ENCODE measurements around the gene THPO. TPM values are rescaled to one million over a fixed set of nuclear protein-coding genes. Genes with fewer than 3 reads are reported as not detected.

THPO gene
- polyA plus RNA-seq, 4 donors, result 0.19 to 2.5 TPM; not detected in 2

DNA sequence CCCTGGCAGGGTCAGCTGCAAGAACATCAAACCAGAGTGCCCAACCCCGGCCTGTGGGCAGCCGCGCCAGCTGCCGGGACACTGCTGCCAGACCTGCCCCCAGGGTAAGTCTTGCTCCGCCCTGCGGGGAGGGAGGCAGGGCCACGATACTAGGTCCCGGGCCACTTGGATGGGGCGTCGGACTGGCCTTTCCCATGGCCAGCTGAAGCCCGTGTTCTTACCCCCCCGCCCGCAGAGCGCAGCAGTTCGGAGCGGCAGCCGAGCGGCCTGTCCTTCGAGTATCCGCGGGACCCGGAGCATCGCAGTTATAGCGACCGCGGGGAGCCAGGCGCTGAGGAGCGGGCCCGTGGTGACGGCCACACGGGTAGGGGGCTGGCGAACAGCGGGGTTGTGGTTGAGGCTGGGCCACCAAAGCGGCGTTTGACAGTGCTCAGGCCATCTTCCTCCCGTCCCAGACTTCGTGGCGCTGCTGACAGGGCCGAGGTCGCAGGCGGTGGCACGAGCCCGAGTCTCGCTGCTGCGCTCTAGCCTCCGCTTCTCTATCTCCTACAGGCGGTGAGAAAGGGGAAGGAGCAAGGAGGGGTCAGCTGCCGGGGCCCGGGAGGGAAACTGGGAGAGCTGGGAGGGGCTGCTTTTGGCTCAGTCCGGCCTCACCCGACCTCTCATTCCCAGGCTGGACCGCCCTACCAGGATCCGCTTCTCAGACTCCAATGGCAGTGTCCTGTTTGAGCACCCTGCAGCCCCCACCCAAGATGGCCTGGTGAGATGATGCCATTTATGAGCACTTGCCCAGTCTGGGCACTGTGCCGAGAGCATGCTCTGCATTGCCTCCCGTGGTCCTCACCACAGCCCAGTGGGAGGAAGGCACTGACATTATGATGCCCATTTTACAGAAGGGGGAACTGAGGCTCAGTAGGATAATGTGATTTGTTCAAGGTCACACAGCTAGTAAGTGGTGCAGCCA lies 3.5 kb upstream of the THPO start:
- H3K27ac ChIP-seq (ENCODE audit: low read depth in 1 of 3, low read length in 2 of 3), result no peak overlapping the region
- H3K36me3 ChIP-seq (ENCODE audit: control insufficient read depth in 3 of 3, insufficient read depth in 2 of 3, low read depth in 1 of 3, low read length in 3 of 3), result peaks cover 0 to 3% (median 0%) of the 10 kb centered on the region in 3 donors
- H3K27me3 ChIP-seq (ENCODE audit: control insufficient read depth in 3 of 3, insufficient read depth in 3 of 3, low read length in 3 of 3), result peaks cover 15 to 59% (median 19%) of the 10 kb centered on the region in 3 donors
- H3K4me3 ChIP-seq (ENCODE audit: low read depth in 1 of 3, low read length in 3 of 3), result peak overlapping the region in 1 of 3 donors; percentile 33
- WGBS, 3 donors, result 10 to 19% (median 12%) methylated on average over 50 to 55 of the region's 55 CpGs
- FAIRE-seq (no peak), DNase-seq (peak in 1 of 2 donors; percentile 38)
- H3K4me1 ChIP-seq (ENCODE audit: control insufficient read depth in 3 of 3, insufficient read depth in 2 of 3, low read depth in 1 of 3, low read length in 2 of 3), result peaks cover 0 to 16% (median 0%) of the 10 kb centered on the region in 3 donors
- no peaks in the 10 kb centered on the region for H3K9me3 ChIP-seq (ENCODE audit: control insufficient read depth in 2 of 2, insufficient read depth in 1 of 2, low read depth in 1 of 2, low read length in 1 of 2)

DNA sequence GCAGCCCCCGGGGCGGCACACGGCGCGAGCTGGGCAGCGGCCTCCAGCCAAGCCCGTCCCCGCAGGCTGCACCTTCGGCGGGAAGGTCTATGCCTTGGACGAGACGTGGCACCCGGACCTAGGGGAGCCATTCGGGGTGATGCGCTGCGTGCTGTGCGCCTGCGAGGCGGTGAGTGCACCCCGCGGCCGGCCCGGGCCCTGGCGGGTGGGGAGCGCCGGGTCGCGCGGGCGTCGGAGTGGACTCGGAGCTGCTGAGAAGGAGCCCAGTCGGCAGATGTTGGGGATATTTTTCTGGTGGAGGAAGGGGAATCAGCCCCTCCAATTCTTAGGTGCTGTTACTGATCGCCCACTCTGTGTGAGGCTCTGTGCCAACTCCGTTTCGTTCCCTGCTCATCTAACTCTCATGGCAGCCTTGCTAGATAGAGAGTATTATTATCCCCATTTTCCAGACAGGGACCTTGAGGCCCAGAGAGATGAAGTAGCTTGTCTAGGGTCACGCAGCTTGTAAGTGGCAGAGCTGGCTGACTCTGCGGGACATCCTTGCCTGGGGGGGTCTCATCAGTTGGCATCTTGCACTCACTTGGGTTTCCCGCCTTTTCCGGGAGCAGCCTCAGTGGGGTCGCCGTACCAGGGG lies 2.7 kb upstream of the THPO start:
- DNase-seq, result no peak
- Histone ChIP-seq H3K27ac (ENCODE audit: low read depth in 1 of 3, low read length in 2 of 3) (peak overlapping the region in 1 of 3 donors; percentile 12), H3K36me3 (ENCODE audit: control insufficient read depth in 3 of 3, insufficient read depth in 2 of 3, low read depth in 1 of 3, low read length in 3 of 3) (no peaks in the 10 kb centered on the region), H3K27me3 (ENCODE audit: control insufficient read depth in 3 of 3, insufficient read depth in 3 of 3, low read length in 3 of 3) (peaks cover 15 to 55% (median 19%) of the 10 kb centered on the region in 3 donors), H3K9me3 (ENCODE audit: control insufficient read depth in 2 of 2, insufficient read depth in 1 of 2, low read depth in 1 of 2, low read length in 1 of 2) (no peaks in the 10 kb centered on the region), H3K4me1 (ENCODE audit: control insufficient read depth in 3 of 3, insufficient read depth in 2 of 3, low read depth in 1 of 3, low read length in 2 of 3) (peaks cover 0 to 16% (median 0%) of the 10 kb centered on the region in 3 donors), H3K4me3 (ENCODE audit: low read depth in 1 of 3, low read length in 3 of 3) (peak overlapping the region in 2 of 3 donors; percentile 10 to 64)
- FAIRE-seq, result no peak
- WGBS, 3 donors, result 3 to 5% (median 3%) methylated on average over 36 to 42 of the region's 42 CpGs

DNA sequence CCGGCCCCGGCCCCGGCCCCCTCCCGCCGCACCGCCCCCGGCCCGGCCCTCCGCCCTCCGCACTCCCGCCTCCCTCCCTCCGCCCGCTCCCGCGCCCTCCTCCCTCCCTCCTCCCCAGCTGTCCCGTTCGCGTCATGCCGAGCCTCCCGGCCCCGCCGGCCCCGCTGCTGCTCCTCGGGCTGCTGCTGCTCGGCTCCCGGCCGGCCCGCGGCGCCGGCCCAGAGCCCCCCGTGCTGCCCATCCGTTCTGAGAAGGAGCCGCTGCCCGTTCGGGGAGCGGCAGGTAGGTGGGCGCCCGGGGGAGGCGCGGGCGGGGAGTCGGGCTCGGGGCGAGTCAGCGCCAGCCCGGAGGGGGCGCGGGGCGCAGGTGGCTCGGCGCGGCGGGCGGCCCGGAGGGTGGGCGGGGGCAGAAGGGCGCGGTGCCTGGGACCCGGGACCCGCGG lies 2.2 kb upstream of the THPO start:
- WGBS, 3 donors, result 0 to 2% (median 1%) methylated on average over 4 to 62 of the region's 62 CpGs
- no peaks in the 10 kb centered on the region for H3K9me3 ChIP-seq (ENCODE audit: control insufficient read depth in 2 of 2, insufficient read depth in 1 of 2, low read depth in 1 of 2, low read length in 1 of 2)
- H3K27ac ChIP-seq (ENCODE audit: low read depth in 1 of 3, low read length in 2 of 3), result no peak overlapping the region
- no peaks in the 10 kb centered on the region for H3K36me3 ChIP-seq (ENCODE audit: control insufficient read depth in 3 of 3, insufficient read depth in 2 of 3, low read depth in 1 of 3, low read length in 3 of 3)
- no peak for FAIRE-seq
- DNase-seq, result peak in 1 of 2 donors; percentile 74
- peaks cover 17 to 55% (median 19%) of the 10 kb centered on the region in 3 donors for H3K27me3 ChIP-seq (ENCODE audit: control insufficient read depth in 3 of 3, insufficient read depth in 3 of 3, low read length in 3 of 3)
- peak overlapping the region in 2 of 3 donors; percentile 10 to 64 for H3K4me3 ChIP-seq (ENCODE audit: low read depth in 1 of 3, low read length in 3 of 3)
- peaks cover 0 to 16% (median 0%) of the 10 kb centered on the region in 3 donors for H3K4me1 ChIP-seq (ENCODE audit: control insufficient read depth in 3 of 3, insufficient read depth in 2 of 3, low read depth in 1 of 3, low read length in 2 of 3)

- no peaks in the 10 kb centered on the region for H3K9me3 ChIP-seq (ENCODE audit: control insufficient read depth in 2 of 2, insufficient read depth in 1 of 2, low read depth in 1 of 2, low read length in 1 of 2)
- H3K4me3 ChIP-seq (ENCODE audit: low read depth in 1 of 3, low read length in 3 of 3), result peak within 1 kb of the TSS; percentile 6 to 64 (median 10)
- H3K36me3 ChIP-seq (ENCODE audit: control insufficient read depth in 3 of 3, insufficient read depth in 2 of 3, low read depth in 1 of 3, low read length in 3 of 3), result no peaks in the 10 kb centered on the region
- DNase-seq, result no peak
- FAIRE-seq, result no peak
- 16 to 51% (median 49%) methylated on average over 16 to 66 of the region's 71 CpGs for WGBS, 3 donors
- H3K27ac ChIP-seq (ENCODE audit: low read depth in 1 of 3, low read length in 2 of 3), result peak within 1 kb of the TSS in 2 of 3 donors; percentile 30 to 67
- H3K27me3 ChIP-seq (ENCODE audit: control insufficient read depth in 3 of 3, insufficient read depth in 3 of 3, low read length in 3 of 3), result peaks cover 17 to 50% (median 19%) of the 10 kb centered on the region in 3 donors
- peaks cover 0 to 16% (median 0%) of the 10 kb centered on the region in 3 donors for H3K4me1 ChIP-seq (ENCODE audit: control insufficient read depth in 3 of 3, insufficient read depth in 2 of 3, low read depth in 1 of 3, low read length in 2 of 3)
These were observed 1.6 kb upstream of the THPO start, which contains the start of gene CHRD for GRCh38 chr3:184379358-184380184. Gene CHRD (plus strand): TSS chr3:184380054. CDS start chr3:184380319, 265 bp downstream.

GRCh38 chr3:184378651-184379357 lies 797 bp upstream of the THPO start:
- DNase-seq, result no peak
- Histone ChIP-seq H3K27ac (ENCODE audit: low read depth in 1 of 3, low read length in 2 of 3) (peak overlapping the region in 2 of 3 donors; percentile 30 to 67), H3K4me3 (ENCODE audit: low read depth in 1 of 3, low read length in 3 of 3) (peak overlapping the region in 1 of 3 donors; percentile 6), H3K4me1 (ENCODE audit: control insufficient read depth in 3 of 3, insufficient read depth in 2 of 3, low read depth in 1 of 3, low read length in 2 of 3) (peaks cover 0 to 16% (median 0%) of the 10 kb centered on the region in 3 donors), H3K27me3 (ENCODE audit: control insufficient read depth in 3 of 3, insufficient read depth in 3 of 3, low read length in 3 of 3) (peaks cover 17 to 49% (median 19%) of the 10 kb centered on the region in 3 donors), H3K36me3 (ENCODE audit: control insufficient read depth in 3 of 3, insufficient read depth in 2 of 3, low read depth in 1 of 3, low read length in 3 of 3) (no peaks in the 10 kb centered on the region), H3K9me3 (ENCODE audit: control insufficient read depth in 2 of 2, insufficient read depth in 1 of 2, low read depth in 1 of 2, low read length in 1 of 2) (no peaks in the 10 kb centered on the region)
- FAIRE-seq, result no peak
- 69 to 78% (median 72%) methylated on average over 10 of the region's 10 CpGs for WGBS, 3 donors

GRCh38 chr3:184377374-184377773 lies 633 bp downstream of the THPO start:
- H3K4me3 ChIP-seq (ENCODE audit: low read depth in 1 of 3, low read length in 3 of 3), result no peak overlapping the region
- peaks cover 14 to 40% (median 15%) of the 10 kb centered on the region in 3 donors for H3K27me3 ChIP-seq (ENCODE audit: control insufficient read depth in 3 of 3, insufficient read depth in 3 of 3, low read length in 3 of 3)
- H3K9me3 ChIP-seq (ENCODE audit: control insufficient read depth in 2 of 2, insufficient read depth in 1 of 2, low read depth in 1 of 2, low read length in 1 of 2), result no peaks in the 10 kb centered on the region
- WGBS, 3 donors, result 71 to 80% (median 73%) methylated on average over 5 of the region's 5 CpGs
- H3K27ac ChIP-seq (ENCODE audit: low read depth in 1 of 3, low read length in 2 of 3), result no peak overlapping the region
- H3K4me1 ChIP-seq (ENCODE audit: control insufficient read depth in 3 of 3, insufficient read depth in 2 of 3, low read depth in 1 of 3, low read length in 2 of 3), result peaks cover 0 to 16% (median 0%) of the 10 kb centered on the region in 3 donors
- FAIRE-seq, result no peak
- H3K36me3 ChIP-seq (ENCODE audit: control insufficient read depth in 3 of 3, insufficient read depth in 2 of 3, low read depth in 1 of 3, low read length in 3 of 3), result no peaks in the 10 kb centered on the region
- no peak for DNase-seq

GRCh38 chr3:184375747-184376461 lies 2.1 kb downstream of the THPO start:
- H3K4me1 ChIP-seq (ENCODE audit: control insufficient read depth in 3 of 3, insufficient read depth in 2 of 3, low read depth in 1 of 3, low read length in 2 of 3), result peaks cover 0 to 17% (median 2%) of the 10 kb centered on the region in 3 donors
- no peak overlapping the region for H3K27ac ChIP-seq (ENCODE audit: low read depth in 1 of 3, low read length in 2 of 3)
- DNase-seq, result no peak
- H3K36me3 ChIP-seq (ENCODE audit: control insufficient read depth in 3 of 3, insufficient read depth in 2 of 3, low read depth in 1 of 3, low read length in 3 of 3), result no peaks in the 10 kb centered on the region
- H3K27me3 ChIP-seq (ENCODE audit: control insufficient read depth in 3 of 3, insufficient read depth in 3 of 3, low read length in 3 of 3), result peaks cover 9 to 26% (median 13%) of the 10 kb centered on the region in 3 donors
- WGBS, 3 donors, result 77 to 84% (median 81%) methylated on average over 12 of the region's 12 CpGs
- no peak for FAIRE-seq
- H3K4me3 ChIP-seq (ENCODE audit: low read depth in 1 of 3, low read length in 3 of 3), result no peak overlapping the region
- H3K9me3 ChIP-seq (ENCODE audit: control insufficient read depth in 2 of 2, insufficient read depth in 1 of 2, low read depth in 1 of 2, low read length in 1 of 2), result no peaks in the 10 kb centered on the region

Measured in small intestine (tissue), 7 donors.